RWPE2 (cell line): ENCODE data around the gene SEMA5A.

ENCODE experiments used
- ATAC-seq: fragments of 200-7000 bp; cut with Tn5 transposase; 3 replicates; pipeline ENCODE4 v1.9.1; 2021; ENCODE audit warnings: low read depth
- DNase-seq: peaks from one replicate; pipeline ENCODE4 v3.0.0-alpha.2; 2020; ENCODE audit warnings: low spot score
- H3K27ac ChIP-seq: fragments of 450-650 bp; 2 replicates; pipeline ENCODE4 v1.5.1; 2017; ENCODE audit warnings: mild to moderate bottlenecking; ENCODE audit not compliant: poor library complexity, severe bottlenecking
- H3K27me3 ChIP-seq: fragments of 250-450 bp; sonication (Bioruptor Pico); 2 replicates; pipeline ENCODE4 v1.5.1; 2021; ENCODE audit warnings: mild to moderate bottlenecking, moderate library complexity; ENCODE audit not compliant: insufficient read depth, poor library complexity, severe bottlenecking
- H3K36me3 ChIP-seq: fragments of 250-450 bp; sonication (Bioruptor Pico); 2 replicates; pipeline ENCODE4 v1.5.1; 2020; ENCODE audit warnings: low read depth, mild to moderate bottlenecking, moderate library complexity
- H3K4me1 ChIP-seq: fragments of 250-450 bp; sonication (Bioruptor Pico); 2 replicates; pipeline ENCODE4 v1.5.1; 2021; ENCODE audit warnings: mild to moderate bottlenecking, moderate library complexity; ENCODE audit not compliant: insufficient read depth, poor library complexity, severe bottlenecking
- H3K4me3 ChIP-seq: fragments of 250-450 bp; sonication (Bioruptor Pico); 2 replicates; pipeline ENCODE4 v1.5.1; 2021; ENCODE audit warnings: mild to moderate bottlenecking, moderate library complexity; ENCODE audit not compliant: severe bottlenecking
- H3K9me3 ChIP-seq: fragments of 250-450 bp; sonication (Bioruptor Pico); 2 replicates; pipeline ENCODE4 v1.5.1; 2021; ENCODE audit warnings: mild to moderate bottlenecking, moderate library complexity; ENCODE audit not compliant: severe bottlenecking
- TF ChIP-seq, protein P1 (sequence below): fragments of 450-650 bp; IDR thresholded peaks from one replicate; pipeline ENCODE4 v1.5.1; 2017; ENCODE audit warnings: mild to moderate bottlenecking, moderate library complexity; ENCODE audit not compliant: poor library complexity, severe bottlenecking

Gene SEMA5A

GRCh38 chr5:9512457-9512856 lies 33.4 kb downstream of the SEMA5A start:
- H3K4me1 ChIP-seq: no peaks in the 10 kb centered on the region
- DNase-seq: no peak
- TF ChIP-seq, protein P1, sequence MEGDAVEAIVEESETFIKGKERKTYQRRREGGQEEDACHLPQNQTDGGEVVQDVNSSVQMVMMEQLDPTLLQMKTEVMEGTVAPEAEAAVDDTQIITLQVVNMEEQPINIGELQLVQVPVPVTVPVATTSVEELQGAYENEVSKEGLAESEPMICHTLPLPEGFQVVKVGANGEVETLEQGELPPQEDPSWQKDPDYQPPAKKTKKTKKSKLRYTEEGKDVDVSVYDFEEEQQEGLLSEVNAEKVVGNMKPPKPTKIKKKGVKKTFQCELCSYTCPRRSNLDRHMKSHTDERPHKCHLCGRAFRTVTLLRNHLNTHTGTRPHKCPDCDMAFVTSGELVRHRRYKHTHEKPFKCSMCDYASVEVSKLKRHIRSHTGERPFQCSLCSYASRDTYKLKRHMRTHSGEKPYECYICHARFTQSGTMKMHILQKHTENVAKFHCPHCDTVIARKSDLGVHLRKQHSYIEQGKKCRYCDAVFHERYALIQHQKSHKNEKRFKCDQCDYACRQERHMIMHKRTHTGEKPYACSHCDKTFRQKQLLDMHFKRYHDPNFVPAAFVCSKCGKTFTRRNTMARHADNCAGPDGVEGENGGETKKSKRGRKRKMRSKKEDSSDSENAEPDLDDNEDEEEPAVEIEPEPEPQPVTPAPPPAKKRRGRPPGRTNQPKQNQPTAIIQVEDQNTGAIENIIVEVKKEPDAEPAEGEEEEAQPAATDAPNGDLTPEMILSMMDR: no peak
- no peak overlapping the region for H3K4me3 ChIP-seq
- no peak overlapping the region for H3K27ac ChIP-seq
- ATAC-seq: no peak
- no peaks in the 10 kb centered on the region for H3K9me3 ChIP-seq
- H3K27me3 ChIP-seq: no peaks in the 10 kb centered on the region
- H3K36me3 ChIP-seq: no peaks in the 10 kb centered on the region

GRCh38 chr5:9507974-9508373 lies 37.9 kb downstream of the SEMA5A start:
- TF ChIP-seq, protein P1: no peak
- DNase-seq (no peak), ATAC-seq (no peak)
- no peaks in the 10 kb centered on the region for H3K36me3 ChIP-seq
- no peaks in the 10 kb centered on the region for H3K27me3 ChIP-seq
- no peak overlapping the region for H3K4me3 ChIP-seq
- no peak overlapping the region for H3K27ac ChIP-seq
- H3K4me1 ChIP-seq: no peaks in the 10 kb centered on the region
- H3K9me3 ChIP-seq: no peaks in the 10 kb centered on the region

- H3K4me3 ChIP-seq: no peak overlapping the region
- H3K4me1 ChIP-seq: no peaks in the 10 kb centered on the region
- H3K27ac ChIP-seq: no peak overlapping the region
- H3K36me3 ChIP-seq: no peaks in the 10 kb centered on the region
- TF ChIP-seq, protein P1: no peak
- no peak for DNase-seq
- H3K9me3 ChIP-seq: no peaks in the 10 kb centered on the region
- ATAC-seq: no peak
- no peaks in the 10 kb centered on the region for H3K27me3 ChIP-seq
Measured at GRCh38 chr5:9505225-9505624, 40.6 kb downstream of the SEMA5A start.

DNA sequence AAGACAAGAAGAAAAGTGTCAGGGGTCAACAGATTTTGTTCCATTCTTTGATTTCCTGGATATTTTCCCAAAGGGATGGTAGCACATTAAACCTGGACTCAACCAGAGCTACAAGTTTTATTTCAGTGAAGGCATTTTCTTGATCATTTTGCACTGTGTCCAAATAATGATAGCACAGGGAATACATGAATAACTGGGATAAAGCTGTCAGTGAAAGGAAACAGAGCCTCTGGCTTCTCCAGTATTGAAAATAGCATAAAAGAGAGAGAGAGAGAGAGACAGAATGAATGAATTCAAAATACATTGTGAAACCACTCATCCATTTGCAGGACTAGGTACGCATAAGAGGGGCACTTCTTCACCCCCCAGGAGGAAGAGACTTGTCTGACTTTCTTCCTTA lies 43.0 kb downstream of the SEMA5A start:
- Histone ChIP-seq H3K36me3 (no peaks in the 10 kb centered on the region), H3K9me3 (no peaks in the 10 kb centered on the region), H3K27ac (no peak overlapping the region), H3K4me3 (no peak overlapping the region), H3K27me3 (no peaks in the 10 kb centered on the region), H3K4me1 (no peaks in the 10 kb centered on the region)
- ATAC-seq (no peak), DNase-seq (no peak)
- TF ChIP-seq, protein P1: no peak

DNA sequence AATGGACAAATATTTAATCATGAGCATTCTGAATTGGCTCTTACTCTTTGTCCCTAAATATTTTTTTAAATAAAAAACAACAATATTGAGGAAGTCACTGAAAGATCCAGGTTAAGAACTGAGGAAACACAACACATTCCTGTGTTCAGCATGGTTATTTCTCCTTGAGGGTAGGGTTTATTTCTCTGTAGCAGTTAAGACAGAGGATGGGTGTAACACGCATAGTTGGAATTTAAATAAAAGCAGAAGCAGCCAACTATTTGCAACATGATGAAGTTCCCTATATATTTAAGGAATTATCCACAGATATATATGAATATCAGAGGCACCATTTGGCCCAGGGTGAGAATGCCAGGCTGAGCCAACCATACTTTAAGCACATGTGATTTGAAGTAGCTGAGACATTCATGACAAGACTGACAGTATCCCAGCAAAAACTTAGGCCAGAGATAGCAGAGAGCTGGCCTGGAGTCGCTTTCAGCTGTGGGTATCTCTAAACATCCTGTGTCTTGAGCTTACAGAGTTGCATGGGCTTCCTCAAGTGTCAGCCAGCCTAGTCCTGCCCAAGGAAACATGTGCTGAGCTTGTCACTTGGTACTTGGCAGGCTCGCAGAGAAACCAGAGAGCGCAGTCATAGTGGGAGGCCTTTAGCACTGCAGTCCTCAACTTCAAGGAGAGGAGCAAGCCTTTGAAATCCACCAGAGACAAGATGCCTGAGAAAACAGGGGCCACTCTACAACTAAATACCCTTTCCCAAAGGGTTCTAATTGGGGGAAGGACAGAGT lies 43.6 kb downstream of the SEMA5A start:
- TF ChIP-seq, protein P1: no peak
- DNase-seq: no peak
- no peaks in the 10 kb centered on the region for H3K9me3 ChIP-seq
- H3K27me3 ChIP-seq: no peaks in the 10 kb centered on the region
- H3K4me3 ChIP-seq: no peak overlapping the region
- ATAC-seq: no peak
- H3K27ac ChIP-seq: no peak overlapping the region
- H3K36me3 ChIP-seq: no peaks in the 10 kb centered on the region
- H3K4me1 ChIP-seq: no peaks in the 10 kb centered on the region
